MM.1S (cell line): ENCODE measurements around the gene STING1.

Experiments used
- DNase-seq: peaks from one replicate; pipeline ENCODE4 v3.0.0-alpha.2; 2015
- H2AFZ ChIP-seq: fragments of 300-600 bp; sonication (generic); 2 replicates; pipeline ENCODE4 v1.6.0; 2016; ENCODE audit warnings: antibody characterized with exemption, low read length
- H3F3A ChIP-seq: fragments of 300-600 bp; sonication (generic); 2 replicates; pipeline ENCODE4 v1.6.1; 2016; ENCODE audit warnings: mild to moderate bottlenecking, antibody characterized with exemption, low read length, moderate library complexity, mixed read lengths; ENCODE audit not compliant: insufficient read depth
- H3K27ac ChIP-seq: fragments of 300-600 bp; sonication (generic); 2 replicates; pipeline ENCODE4 v1.5.1; 2016; ENCODE audit warnings: mild to moderate bottlenecking, low read length
- H3K27me3 ChIP-seq: fragments of 300-600 bp; sonication (generic); replicated peaks from 2 replicates; pipeline ENCODE4 v1.6.0; 2016; ENCODE audit warnings: low read length; ENCODE audit not compliant: insufficient read depth
- H3K36me3 ChIP-seq: fragments of 300-600 bp; sonication (generic); replicated peaks from 2 replicates; pipeline ENCODE4 v1.6.1; 2016; ENCODE audit warnings: mild to moderate bottlenecking, low read length, mixed read lengths; ENCODE audit not compliant: insufficient read depth
- H3K4me1 ChIP-seq: fragments of 300-600 bp; sonication (generic); 2 replicates; pipeline ENCODE4 v1.6.1; 2016; ENCODE audit warnings: low read length, mixed read lengths
- H3K4me2 ChIP-seq: fragments of 300-600 bp; sonication (generic); 2 replicates; pipeline ENCODE4 v1.6.0; 2016; ENCODE audit warnings: low read depth, low read length
- H3K4me3 ChIP-seq: fragments of 300-600 bp; sonication (generic); 2 replicates; pipeline ENCODE4 v1.5.1; 2016; ENCODE audit warnings: low read length, mixed read lengths
- H3K79me2 ChIP-seq: fragments of 300-600 bp; sonication (generic); 2 replicates; pipeline ENCODE4 v1.6.1; 2016; ENCODE audit warnings: mixed run types, low read length, mixed read lengths
- H3K9ac ChIP-seq: fragments of 300-600 bp; sonication (generic); 2 replicates; pipeline ENCODE4 v1.6.1; 2016; ENCODE audit warnings: low read length, mixed read lengths
- H3K9me2 ChIP-seq: fragments of 300-600 bp; sonication (generic); replicated peaks from 2 replicates; pipeline ENCODE4 v1.6.1; 2016; ENCODE audit warnings: mild to moderate bottlenecking, low read length, mixed read lengths; ENCODE audit not compliant: insufficient read depth
- H3K9me3 ChIP-seq: fragments of 300-600 bp; sonication (generic); replicated peaks from 2 replicates; pipeline ENCODE4 v1.6.1; 2016; ENCODE audit warnings: mild to moderate bottlenecking, low read length, mixed read lengths; ENCODE audit not compliant: insufficient read depth
- H4K20me1 ChIP-seq: fragments of 300-600 bp; sonication (generic); 2 replicates; pipeline ENCODE4 v1.6.1; 2016; ENCODE audit warnings: mild to moderate bottlenecking, low read length, moderate library complexity, mixed read lengths; ENCODE audit not compliant: insufficient read depth
- CTCF ChIP-seq: fragments of 300-600 bp; sonication (generic); IDR thresholded peaks from 2 replicates; pipeline ENCODE4 v1.5.1; 2016; ENCODE audit warnings: antibody characterized with exemption, low read length, mixed read lengths
- EZH2 ChIP-seq: fragments of 300-600 bp; sonication (generic); optimal IDR thresholded peaks from 2 replicates; pipeline ENCODE3; 2017; ENCODE audit warnings: low read depth, mild to moderate bottlenecking, antibody characterized with exemption, low read length, mixed read lengths
- EZH2phosphoT487 ChIP-seq: fragments of 300-600 bp; sonication (generic); IDR thresholded peaks from 2 replicates; pipeline ENCODE4 v1.6.1; 2018; ENCODE audit warnings: antibody characterized with exemption, low read length

Gene STING1

GRCh38 chr5:139468421-139468931 is 14.1 kb downstream of the STING1 start:
- Histone ChIP-seq H3K4me2 (no peak overlapping the region), H3K9ac (no peak overlapping the region), H3K27me3 (no peaks in the 10 kb centered on the region), H3F3A (no peaks in the 10 kb centered on the region), H3K36me3 (no peaks in the 10 kb centered on the region), H3K9me2 (no peaks in the 10 kb centered on the region), H2AFZ (no peak overlapping the region), H4K20me1 (no peaks in the 10 kb centered on the region), H3K27ac (no peak overlapping the region), H3K9me3 (no peaks in the 10 kb centered on the region), H3K4me1 (no peaks in the 10 kb centered on the region), H3K79me2 (no peaks in the 10 kb centered on the region), H3K4me3 (no peak overlapping the region)
- TF ChIP-seq EZH2 (no peak), EZH2phosphoT487 (no peak)
- DNase-seq: no peak

GRCh38 chr5:139462586-139463276 is 19.8 kb downstream of the STING1 start, which contains the start of gene ECSCR:
ECSCR (minus strand) TSS chr5:139462743; CDS start chr5:139462670, 73 bp downstream.
- Histone ChIP-seq H3K79me2 (no peaks in the 10 kb centered on the region), H3K9ac (no peak within 1 kb of the TSS), H3K27ac (no peak within 1 kb of the TSS), H3K4me1 (no peaks in the 10 kb centered on the region), H4K20me1 (no peaks in the 10 kb centered on the region), H3K27me3 (no peaks in the 10 kb centered on the region), H3F3A (no peaks in the 10 kb centered on the region), H3K9me3 (no peaks in the 10 kb centered on the region), H3K4me3 (no peak within 1 kb of the TSS), H2AFZ (no peak within 1 kb of the TSS), H3K4me2 (no peak within 1 kb of the TSS), H3K36me3 (no peaks in the 10 kb centered on the region), H3K9me2 (no peaks in the 10 kb centered on the region)
- DNase-seq: no peak
- TF ChIP-seq EZH2 (no peak), EZH2phosphoT487 (no peak), CTCF (no peak)

- Histone ChIP-seq H3K4me1 (no peaks in the 10 kb centered on the region), H3F3A (no peaks in the 10 kb centered on the region), H3K36me3 (no peaks in the 10 kb centered on the region), H4K20me1 (no peaks in the 10 kb centered on the region), H3K9me3 (no peaks in the 10 kb centered on the region), H3K27ac (no peak overlapping the region), H3K4me2 (no peak overlapping the region), H3K9ac (no peak overlapping the region), H3K79me2 (no peaks in the 10 kb centered on the region), H2AFZ (no peak overlapping the region), H3K27me3 (no peaks in the 10 kb centered on the region), H3K9me2 (no peaks in the 10 kb centered on the region), H3K4me3 (no peak overlapping the region)
- DNase-seq: no peak
- TF ChIP-seq EZH2phosphoT487 (no peak), CTCF (no peak)
These were observed 20.9 kb downstream of the STING1 start for GRCh38 chr5:139461698-139462097.

GRCh38 chr5:139461176-139461575 is 21.4 kb downstream of the STING1 start:
- Histone ChIP-seq H4K20me1 (no peaks in the 10 kb centered on the region), H3K9ac (no peak overlapping the region), H3K27me3 (no peaks in the 10 kb centered on the region), H3K27ac (no peak overlapping the region), H3K4me3 (no peak overlapping the region), H3K4me1 (no peaks in the 10 kb centered on the region), H3K9me3 (no peaks in the 10 kb centered on the region), H3F3A (no peaks in the 10 kb centered on the region), H2AFZ (no peak overlapping the region), H3K36me3 (no peaks in the 10 kb centered on the region), H3K9me2 (no peaks in the 10 kb centered on the region), H3K79me2 (no peaks in the 10 kb centered on the region), H3K4me2 (no peak overlapping the region)
- DNase-seq: no peak
- no peak for TF ChIP-seq EZH2phosphoT487
- no peak for TF ChIP-seq EZH2
- TF ChIP-seq CTCF: no peak
